Stomach smooth muscle (tissue), 2 donors: Measurements from ENCODE around the gene DDX10.

Experiments used
- H3K27ac ChIP-seq: one replicate; pipeline ENCODE4 v1.7.0; 2013; ENCODE audit warnings: mild to moderate bottlenecking, low read length, inconsistent platforms
- H3K27me3 ChIP-seq, 2 donors: one replicate each; pipeline ENCODE4 v1.7.0; 2013; ENCODE audit warnings: low read length in 2 of 2; ENCODE audit not compliant: insufficient read depth in 2 of 2, control insufficient read depth in 1 of 2
- H3K36me3 ChIP-seq, 2 donors: one replicate each; pipeline ENCODE4 v1.7.0; 2013; ENCODE audit warnings: low read length in 2 of 2; ENCODE audit not compliant: control insufficient read depth in 2 of 2, insufficient read depth in 2 of 2
- H3K4me1 ChIP-seq: one replicate; pipeline ENCODE4 v1.7.0; 2013; ENCODE audit warnings: low read length; ENCODE audit not compliant: control insufficient read depth, insufficient read depth
- H3K4me3 ChIP-seq, 2 donors: one replicate each; pipeline ENCODE4 v1.7.0; 2013; ENCODE audit warnings: low read length in 2 of 2
- H3K9ac ChIP-seq, 2 donors: one replicate each; pipeline ENCODE4 v1.7.0; 2013; ENCODE audit warnings: low read length in 2 of 2, mild to moderate bottlenecking in 1 of 2
- H3K9me3 ChIP-seq, 2 donors: one replicate each; pipeline ENCODE4 v1.7.0; 2013; ENCODE audit warnings: low read length in 2 of 2; ENCODE audit not compliant: control insufficient read depth in 2 of 2
- donor health status: healthy.
- donor health status: Pancreatic carcinoma.

Gene DDX10

DNA sequence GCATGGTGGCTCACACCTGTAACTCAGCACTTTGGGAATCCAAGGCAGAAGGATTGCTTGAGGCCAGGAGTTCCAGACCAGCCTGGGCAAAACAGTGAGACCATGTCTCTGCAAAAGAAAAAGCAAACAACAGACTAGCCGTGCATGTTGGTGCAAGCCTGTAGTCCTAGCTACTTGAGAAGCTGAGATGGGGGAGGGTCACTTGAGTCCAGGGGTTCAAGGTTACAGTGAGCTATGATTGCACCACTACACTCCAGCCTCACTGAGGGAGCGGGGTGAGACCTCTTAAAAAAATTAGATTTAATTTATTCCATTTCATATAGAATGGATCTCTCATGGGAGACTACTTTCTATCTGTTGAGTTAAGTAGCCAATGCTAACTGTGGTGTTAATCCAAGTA is 50.4 kb downstream of the DDX10 start:
- no peak overlapping the region for H3K27ac ChIP-seq
- H3K27me3 ChIP-seq: no peaks in the 10 kb centered on the region
- no peak overlapping the region for H3K4me3 ChIP-seq
- no peak overlapping the region for H3K9ac ChIP-seq
- H3K9me3 ChIP-seq: peaks cover 0 to 4% of the 10 kb centered on the region in 2 donors
- H3K4me1 ChIP-seq: no peaks in the 10 kb centered on the region
- peaks cover 4 to 12% of the 10 kb centered on the region in 2 donors for H3K36me3 ChIP-seq

DNA sequence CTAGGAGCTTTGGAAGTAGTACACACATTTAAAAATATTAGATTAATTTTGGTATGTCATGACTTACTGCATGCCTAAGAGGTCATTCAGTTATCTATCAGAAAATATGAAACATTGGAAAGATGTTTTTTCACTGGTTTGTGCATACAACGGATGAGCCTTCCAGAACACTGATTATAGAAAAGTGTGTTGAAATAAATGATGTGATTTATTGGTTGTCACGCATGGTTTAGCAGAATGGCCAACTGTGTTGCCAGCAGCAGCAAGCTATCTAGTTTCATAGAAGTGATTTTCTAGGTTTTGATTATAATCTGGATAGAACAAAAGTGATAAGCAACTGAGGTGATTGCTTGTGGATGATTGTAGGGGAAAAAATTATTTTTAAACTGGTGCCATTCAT is 53.6 kb downstream of the DDX10 start:
- H3K36me3 ChIP-seq: peaks cover 0 to 11% of the 10 kb centered on the region in 2 donors
- no peaks in the 10 kb centered on the region for H3K27me3 ChIP-seq
- H3K4me3 ChIP-seq: no peak overlapping the region
- no peaks in the 10 kb centered on the region for H3K9me3 ChIP-seq
- no peak overlapping the region for H3K9ac ChIP-seq
- H3K27ac ChIP-seq: no peak overlapping the region
- no peaks in the 10 kb centered on the region for H3K4me1 ChIP-seq

DNA sequence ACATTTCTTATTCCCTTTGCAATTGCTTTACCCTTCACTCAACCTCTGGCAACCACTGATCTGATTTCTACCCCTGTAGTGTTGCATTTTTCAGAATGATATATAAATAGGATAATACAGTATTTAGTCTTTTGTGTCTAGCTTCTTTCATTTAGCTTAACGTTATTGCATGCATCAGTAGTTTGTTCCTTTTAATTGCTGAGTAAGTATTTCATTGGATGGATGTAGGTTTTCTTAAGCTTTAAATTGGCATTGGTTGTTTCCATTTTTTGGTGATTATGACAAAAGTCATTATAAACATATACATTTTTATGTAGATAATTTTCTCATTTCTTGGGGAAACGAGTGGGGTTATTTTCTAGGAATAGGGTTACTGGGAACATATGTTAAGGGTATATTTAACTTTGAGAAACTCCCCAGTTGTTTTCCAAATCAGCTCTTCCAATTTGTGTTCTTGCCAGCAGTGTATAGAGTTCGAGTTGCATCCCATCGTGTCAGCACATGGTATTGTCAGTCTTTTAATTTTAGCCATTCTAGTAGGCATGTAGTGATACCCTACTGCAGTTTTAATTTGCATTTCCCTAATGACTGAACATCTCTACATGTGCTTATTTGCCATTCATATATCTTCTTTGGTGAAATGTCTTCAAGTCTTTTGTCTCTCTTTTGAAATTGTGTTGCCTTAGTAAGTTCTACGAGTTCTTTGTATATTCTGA is 60.3 kb downstream of the DDX10 start:
- no peak overlapping the region for H3K27ac ChIP-seq
- H3K36me3 ChIP-seq: peaks cover 0 to 3% of the 10 kb centered on the region in 2 donors
- H3K9me3 ChIP-seq: no peaks in the 10 kb centered on the region
- no peak overlapping the region for H3K4me3 ChIP-seq
- no peak overlapping the region for H3K9ac ChIP-seq
- no peaks in the 10 kb centered on the region for H3K27me3 ChIP-seq
- H3K4me1 ChIP-seq: no peaks in the 10 kb centered on the region

DNA sequence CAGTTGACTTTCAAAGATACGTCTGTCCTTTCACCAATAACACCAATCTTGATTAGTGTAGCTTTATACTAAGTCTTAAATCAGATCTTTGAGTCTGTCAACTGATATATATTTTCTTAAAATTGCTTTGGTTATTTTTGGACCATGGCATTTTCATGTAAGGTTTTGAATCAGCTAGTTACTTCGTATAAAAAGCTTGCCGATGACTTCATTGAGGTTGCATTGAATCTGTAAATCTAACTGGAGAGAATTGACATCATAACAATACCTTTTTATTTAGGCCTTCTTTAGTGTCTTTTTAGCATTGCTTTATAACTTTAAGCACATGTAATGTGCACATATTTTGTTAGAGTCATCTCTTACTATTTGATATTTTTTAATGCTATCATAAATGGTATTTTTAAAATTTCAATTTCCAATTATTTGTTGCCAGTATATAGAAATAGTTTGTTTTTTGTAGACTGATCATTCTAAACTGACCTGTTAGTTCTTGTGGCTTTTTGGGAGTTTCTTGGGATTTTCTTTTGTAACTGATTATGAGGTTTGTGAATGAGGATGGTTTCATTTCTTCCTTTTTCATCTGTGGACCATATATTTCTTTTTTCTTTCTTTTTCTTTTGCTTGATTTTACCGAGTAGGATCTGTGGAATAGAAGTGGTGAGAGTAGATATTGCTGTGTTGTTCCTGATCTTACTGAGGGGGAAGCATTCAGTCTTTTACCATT is 61.4 kb downstream of the DDX10 start:
- Histone ChIP-seq H3K27ac (no peak overlapping the region), H3K9me3 (no peaks in the 10 kb centered on the region), H3K9ac (no peak overlapping the region), H3K36me3 (peaks cover 0 to 3% of the 10 kb centered on the region in 2 donors), H3K4me1 (no peaks in the 10 kb centered on the region), H3K27me3 (no peaks in the 10 kb centered on the region), H3K4me3 (no peak overlapping the region)

DNA sequence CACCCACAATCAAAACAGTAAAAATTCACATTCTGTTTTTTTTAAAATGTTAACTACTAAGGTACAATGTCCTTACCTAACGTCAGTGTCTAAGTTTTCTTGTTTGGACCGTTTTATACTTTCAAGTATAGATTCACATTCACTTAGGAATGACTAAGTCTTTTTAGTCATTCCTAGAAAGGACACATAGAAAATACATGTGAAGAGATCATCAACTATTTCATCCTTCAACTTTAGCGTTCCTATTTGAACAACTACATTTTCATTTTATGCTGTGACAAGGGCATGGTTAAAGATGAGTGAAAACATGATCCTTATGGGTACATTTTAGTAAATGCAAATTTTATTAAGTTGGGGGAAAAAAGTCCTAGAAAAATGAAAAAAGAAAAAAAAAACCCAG is 62.8 kb downstream of the DDX10 start:
- Histone ChIP-seq H3K27me3 (no peaks in the 10 kb centered on the region), H3K9me3 (no peaks in the 10 kb centered on the region), H3K4me3 (no peak overlapping the region), H3K4me1 (no peaks in the 10 kb centered on the region), H3K9ac (no peak overlapping the region), H3K36me3 (peaks cover 0 to 3% of the 10 kb centered on the region in 2 donors), H3K27ac (no peak overlapping the region)

DNA sequence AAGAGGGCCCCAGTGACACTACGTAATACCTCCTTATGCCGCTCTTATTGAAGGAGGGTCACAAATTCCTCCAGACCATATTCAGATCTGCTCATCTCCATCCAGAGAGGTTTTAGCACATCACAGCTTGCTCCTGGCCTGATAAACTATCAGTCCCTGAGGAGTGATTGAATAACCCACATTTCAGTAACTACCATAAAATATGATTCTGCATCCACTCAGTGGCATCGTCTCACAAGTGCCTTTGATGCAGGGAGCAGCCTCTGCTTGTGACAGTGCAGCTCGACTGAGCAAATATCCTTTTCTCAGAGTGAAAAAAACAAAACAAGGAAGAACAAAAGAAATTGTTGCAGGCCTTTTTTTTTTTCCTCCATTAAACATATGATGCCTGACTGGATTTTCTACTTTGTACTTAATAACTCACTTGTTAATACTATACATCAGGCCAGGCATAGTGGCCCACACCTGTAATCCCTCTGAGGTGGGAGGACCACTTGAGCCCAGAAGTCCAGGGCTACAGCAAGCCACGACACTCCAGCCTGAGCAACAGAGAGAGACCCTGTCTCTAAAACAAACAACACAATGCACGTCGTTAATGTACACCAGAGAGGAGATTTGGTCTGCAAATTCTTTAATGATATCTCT is 64.5 kb downstream of the DDX10 start:
- Histone ChIP-seq H3K9ac (no peak overlapping the region), H3K36me3 (no peaks in the 10 kb centered on the region), H3K4me1 (no peaks in the 10 kb centered on the region), H3K9me3 (no peaks in the 10 kb centered on the region), H3K27ac (no peak overlapping the region), H3K27me3 (no peaks in the 10 kb centered on the region), H3K4me3 (no peak overlapping the region)

DNA sequence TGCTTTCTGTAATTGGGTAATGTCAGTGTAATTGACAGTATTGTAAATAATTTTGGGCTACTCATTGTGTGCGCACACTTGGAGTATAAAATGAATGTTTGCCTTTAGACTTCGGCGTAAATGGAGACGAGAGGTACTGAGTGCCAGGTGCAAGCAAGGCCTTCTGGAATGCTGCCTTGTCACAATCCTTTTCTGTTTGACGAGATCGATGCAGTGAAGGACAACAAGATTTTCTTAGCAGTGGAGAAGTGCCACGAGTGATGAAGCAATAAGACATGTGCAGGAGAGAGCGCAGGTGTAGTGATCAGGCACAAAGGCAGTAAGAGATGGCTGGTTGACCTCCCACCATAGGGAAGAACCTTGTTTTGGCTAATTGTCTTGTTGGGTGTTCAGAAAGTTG is 67.5 kb downstream of the DDX10 start:
- Histone ChIP-seq H3K4me1 (no peaks in the 10 kb centered on the region), H3K36me3 (no peaks in the 10 kb centered on the region), H3K4me3 (no peak overlapping the region), H3K9me3 (no peaks in the 10 kb centered on the region), H3K27me3 (no peaks in the 10 kb centered on the region), H3K9ac (no peak overlapping the region), H3K27ac (no peak overlapping the region)

DNA sequence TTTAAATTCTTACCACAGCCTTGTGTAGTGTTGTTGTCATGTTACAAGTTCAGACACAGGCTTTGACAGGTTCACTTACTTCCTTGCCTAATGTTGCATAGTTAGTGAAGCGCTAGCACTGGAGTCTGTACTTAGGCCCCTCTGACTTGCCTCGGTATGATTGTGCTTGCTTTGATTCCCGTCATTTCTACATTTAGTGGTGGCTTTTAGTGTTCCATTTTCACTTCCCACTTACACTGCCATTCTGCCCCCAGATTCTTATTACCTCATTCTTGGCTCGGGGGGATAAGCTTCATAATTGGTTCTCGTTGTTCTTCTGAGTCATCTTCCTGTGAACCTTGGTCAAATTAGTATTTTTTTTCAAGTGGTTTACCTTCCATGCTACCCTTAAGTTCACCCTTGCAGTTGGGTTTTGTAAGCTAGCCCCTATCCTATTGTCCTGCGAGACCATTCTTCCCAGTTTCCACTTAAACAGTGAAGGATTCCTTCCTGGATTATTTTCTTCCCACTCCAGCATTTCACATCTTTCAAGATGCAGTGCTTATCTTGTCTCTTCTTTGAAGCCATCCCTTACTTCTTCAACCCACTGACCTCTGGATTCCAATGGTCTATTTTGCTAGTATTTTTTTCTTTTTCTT is 68.7 kb downstream of the DDX10 start:
- Histone ChIP-seq H3K27ac (no peak overlapping the region), H3K9me3 (no peaks in the 10 kb centered on the region), H3K4me3 (no peak overlapping the region), H3K4me1 (no peaks in the 10 kb centered on the region), H3K27me3 (no peaks in the 10 kb centered on the region), H3K9ac (no peak overlapping the region), H3K36me3 (no peaks in the 10 kb centered on the region)

DNA sequence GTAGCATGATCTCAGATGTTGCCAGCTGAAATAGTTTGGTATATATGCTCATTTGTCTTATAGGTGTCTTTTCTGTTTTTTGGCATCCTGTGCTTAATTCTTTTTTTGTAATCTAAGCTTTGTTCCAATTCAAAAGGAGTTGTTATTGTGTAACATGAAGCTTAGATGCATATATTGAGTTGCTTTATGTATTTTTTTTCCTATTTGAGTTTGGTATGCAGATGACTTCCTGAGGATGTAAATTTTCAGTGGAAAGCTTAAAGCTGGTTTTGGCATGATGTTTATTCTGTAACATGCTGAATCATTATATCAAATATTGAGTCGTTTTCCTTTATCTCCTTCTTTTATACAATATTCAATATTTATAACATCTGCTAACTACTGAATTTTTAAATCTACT is 69.4 kb downstream of the DDX10 start:
- no peaks in the 10 kb centered on the region for H3K9me3 ChIP-seq
- no peak overlapping the region for H3K27ac ChIP-seq
- no peaks in the 10 kb centered on the region for H3K4me1 ChIP-seq
- no peak overlapping the region for H3K9ac ChIP-seq
- no peak overlapping the region for H3K4me3 ChIP-seq
- H3K36me3 ChIP-seq: no peaks in the 10 kb centered on the region
- no peaks in the 10 kb centered on the region for H3K27me3 ChIP-seq

DNA sequence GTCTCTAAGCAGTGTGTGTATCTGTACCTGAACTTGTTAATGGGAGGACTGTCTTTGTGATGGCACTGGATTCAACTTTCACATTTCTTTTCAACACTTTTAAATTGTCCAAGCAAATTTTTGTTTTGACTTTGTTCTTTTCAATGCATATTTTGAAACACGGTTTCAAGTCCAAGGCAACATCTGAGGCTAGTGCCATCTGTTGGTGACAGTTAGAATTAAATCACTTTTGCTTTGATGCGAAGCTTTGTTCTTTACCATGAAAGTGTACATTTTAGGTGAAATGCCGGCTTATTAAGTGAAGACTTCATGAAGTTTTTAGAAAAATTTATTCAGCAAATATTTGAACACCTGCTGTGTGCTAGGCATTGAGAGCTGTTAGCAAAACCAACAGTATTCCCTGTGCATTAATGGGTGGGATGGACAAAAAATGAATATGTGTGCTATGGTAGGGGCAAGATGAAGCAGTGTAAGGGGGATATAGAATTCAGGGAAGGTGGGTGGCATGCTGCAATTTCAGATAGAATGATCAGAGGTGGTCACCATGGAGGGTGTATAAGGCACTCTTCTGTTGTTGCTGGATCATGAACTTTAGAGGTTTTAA is 70.2 kb downstream of the DDX10 start:
- Histone ChIP-seq H3K4me3 (no peak overlapping the region), H3K36me3 (no peaks in the 10 kb centered on the region), H3K9ac (no peak overlapping the region), H3K9me3 (no peaks in the 10 kb centered on the region), H3K4me1 (no peaks in the 10 kb centered on the region), H3K27me3 (no peaks in the 10 kb centered on the region), H3K27ac (no peak overlapping the region)
